ENCODE measurements around the gene HERPUD1.

DNA sequence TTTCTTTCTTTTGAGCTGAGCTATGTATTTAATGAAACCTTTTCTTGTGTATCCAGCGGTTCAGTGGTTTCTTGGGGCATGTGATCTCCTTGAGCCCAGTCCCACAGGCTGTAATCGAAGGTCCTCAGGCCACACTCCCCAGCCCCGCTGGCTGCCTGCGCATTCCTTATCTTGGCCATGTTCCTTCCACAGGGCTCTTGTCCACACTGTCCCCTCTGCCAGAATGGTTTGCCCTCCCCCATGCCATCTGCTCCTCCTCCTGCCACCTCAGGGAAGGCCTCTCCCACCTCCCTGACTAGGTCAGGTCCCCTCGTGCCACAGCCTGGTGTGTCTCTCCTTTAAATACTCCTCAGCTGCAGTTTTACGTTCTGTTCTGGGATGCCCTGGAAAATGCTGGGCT, 45.3 kb downstream of the HERPUD1 start:
- TF ChIP-seq, protein P1, sequence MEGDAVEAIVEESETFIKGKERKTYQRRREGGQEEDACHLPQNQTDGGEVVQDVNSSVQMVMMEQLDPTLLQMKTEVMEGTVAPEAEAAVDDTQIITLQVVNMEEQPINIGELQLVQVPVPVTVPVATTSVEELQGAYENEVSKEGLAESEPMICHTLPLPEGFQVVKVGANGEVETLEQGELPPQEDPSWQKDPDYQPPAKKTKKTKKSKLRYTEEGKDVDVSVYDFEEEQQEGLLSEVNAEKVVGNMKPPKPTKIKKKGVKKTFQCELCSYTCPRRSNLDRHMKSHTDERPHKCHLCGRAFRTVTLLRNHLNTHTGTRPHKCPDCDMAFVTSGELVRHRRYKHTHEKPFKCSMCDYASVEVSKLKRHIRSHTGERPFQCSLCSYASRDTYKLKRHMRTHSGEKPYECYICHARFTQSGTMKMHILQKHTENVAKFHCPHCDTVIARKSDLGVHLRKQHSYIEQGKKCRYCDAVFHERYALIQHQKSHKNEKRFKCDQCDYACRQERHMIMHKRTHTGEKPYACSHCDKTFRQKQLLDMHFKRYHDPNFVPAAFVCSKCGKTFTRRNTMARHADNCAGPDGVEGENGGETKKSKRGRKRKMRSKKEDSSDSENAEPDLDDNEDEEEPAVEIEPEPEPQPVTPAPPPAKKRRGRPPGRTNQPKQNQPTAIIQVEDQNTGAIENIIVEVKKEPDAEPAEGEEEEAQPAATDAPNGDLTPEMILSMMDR (conservative IDR thresholded peaks at IDR 0.05), result no peak
- no peak for TF ChIP-seq EZH2 (IDR thresholded peaks at IDR 0.05; ENCODE audit: low read depth)
